MM.1S (cell line): Measurements from ENCODE around the gene CERKL.

Experiments
- EZH2 ChIP-seq: fragments of 300-600 bp; sonication (generic); optimal IDR thresholded peaks from 2 replicates; pipeline ENCODE3; 2017; ENCODE audit warnings: low read depth, mild to moderate bottlenecking, antibody characterized with exemption, low read length, mixed read lengths
- TF ChIP-seq, protein P1 (sequence below): fragments of 300-600 bp; sonication (generic); IDR thresholded peaks from 2 replicates; pipeline ENCODE4 v1.5.1; 2016; ENCODE audit warnings: antibody characterized with exemption, low read length, mixed read lengths

DNA sequence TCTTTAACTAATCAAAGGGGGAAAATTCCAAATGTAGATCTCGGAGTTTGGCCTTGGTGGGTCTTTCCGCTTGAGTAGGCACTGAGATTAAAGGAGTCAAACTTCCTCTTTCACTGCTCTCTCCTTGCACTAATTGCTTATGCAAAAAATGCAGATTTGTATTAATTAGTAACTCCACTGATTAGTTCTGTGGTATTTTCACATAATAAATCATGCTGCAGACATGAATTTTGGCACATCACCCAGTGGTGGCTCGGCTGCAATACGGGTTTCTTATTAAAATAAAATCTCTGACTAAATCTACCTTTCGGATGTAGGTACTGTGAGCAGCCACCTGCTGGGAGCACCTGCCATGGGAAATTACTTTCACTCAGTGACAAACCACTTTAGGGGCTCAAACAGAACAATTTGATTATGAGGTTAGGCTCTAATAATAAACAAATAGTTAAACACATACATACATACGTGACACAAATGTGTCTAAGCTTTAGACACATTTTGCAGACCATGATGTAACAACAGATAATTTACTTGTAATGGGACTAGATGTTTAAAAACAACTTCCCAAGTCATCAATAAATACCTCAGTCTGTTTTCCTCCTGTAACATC, 29.8 kb upstream of the CERKL start:
- TF ChIP-seq, protein P1, sequence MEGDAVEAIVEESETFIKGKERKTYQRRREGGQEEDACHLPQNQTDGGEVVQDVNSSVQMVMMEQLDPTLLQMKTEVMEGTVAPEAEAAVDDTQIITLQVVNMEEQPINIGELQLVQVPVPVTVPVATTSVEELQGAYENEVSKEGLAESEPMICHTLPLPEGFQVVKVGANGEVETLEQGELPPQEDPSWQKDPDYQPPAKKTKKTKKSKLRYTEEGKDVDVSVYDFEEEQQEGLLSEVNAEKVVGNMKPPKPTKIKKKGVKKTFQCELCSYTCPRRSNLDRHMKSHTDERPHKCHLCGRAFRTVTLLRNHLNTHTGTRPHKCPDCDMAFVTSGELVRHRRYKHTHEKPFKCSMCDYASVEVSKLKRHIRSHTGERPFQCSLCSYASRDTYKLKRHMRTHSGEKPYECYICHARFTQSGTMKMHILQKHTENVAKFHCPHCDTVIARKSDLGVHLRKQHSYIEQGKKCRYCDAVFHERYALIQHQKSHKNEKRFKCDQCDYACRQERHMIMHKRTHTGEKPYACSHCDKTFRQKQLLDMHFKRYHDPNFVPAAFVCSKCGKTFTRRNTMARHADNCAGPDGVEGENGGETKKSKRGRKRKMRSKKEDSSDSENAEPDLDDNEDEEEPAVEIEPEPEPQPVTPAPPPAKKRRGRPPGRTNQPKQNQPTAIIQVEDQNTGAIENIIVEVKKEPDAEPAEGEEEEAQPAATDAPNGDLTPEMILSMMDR: no peak
- no peak for TF ChIP-seq EZH2
